A204.1 (cell line): ENCODE results near the gene EIF4E1B.
"Not testable (repeated sequence)": the region's sequence is repeated elsewhere in the genome, so short reads cannot be mapped to it uniquely, and the experiment has no call there.

Source experiments
- FAIRE-seq: peaks from 2 replicates; lab custom pipeline; 2012; peaks lifted over from hg19 to GRCh38; lab: Jason Lieb, UNC

Gene EIF4E1B, protein sequence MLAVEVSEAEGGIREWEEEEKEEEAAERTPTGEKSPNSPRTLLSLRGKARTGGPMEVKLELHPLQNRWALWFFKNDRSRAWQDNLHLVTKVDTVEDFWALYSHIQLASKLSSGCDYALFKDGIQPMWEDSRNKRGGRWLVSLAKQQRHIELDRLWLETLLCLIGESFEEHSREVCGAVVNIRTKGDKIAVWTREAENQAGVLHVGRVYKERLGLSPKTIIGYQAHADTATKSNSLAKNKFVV

DNA sequence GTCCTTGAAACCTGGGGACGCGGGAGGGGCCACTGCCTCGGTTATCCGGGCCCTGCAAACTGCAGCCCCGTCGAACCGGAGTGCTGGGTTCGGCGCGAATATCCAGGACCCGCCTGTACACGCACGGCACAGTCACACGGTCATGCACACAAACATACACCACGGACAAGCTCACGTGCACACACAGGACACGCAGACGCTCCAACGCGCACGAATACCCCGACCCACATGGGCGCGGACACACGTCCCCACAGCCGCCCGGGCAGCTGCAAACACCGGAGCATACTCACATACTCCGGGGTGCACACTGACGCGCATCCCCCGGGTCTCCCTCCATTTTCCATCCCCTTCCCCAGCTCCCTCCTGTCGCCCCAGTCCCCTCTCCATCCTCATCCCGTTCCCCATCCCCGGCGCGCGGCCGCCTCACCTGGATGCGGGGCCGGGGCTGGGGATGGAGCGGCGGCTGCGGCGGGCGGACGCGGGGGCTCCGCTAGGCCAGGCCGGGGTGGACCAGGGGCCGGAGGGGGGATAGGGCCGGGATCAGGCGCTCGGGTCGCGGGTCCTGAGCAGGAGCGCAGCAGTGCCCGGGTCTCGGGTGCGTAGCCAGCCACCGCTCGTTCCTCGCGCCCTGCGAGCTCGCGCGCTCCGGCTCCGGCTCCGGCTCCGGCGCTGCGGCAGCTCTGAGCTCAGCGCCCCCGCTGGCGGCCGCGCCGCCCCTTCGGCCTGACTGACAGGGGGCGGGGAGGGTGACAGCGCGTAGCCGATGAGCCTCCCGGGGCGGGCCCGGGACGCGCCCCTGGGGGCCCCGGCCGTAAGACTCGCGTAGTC is at the start of gene EIF4E1B, which contains the start of gene SNCB:
Gene EIF4E1B, plus strand, starts transcription at position 823 of the 828 bp plus-strand sequence. CDS start 12,113 bp downstream, outside the sequence.
Gene SNCB, minus strand, starts transcription at position 682 of the 828 bp plus-strand sequence. CDS start 880 bp downstream, outside the sequence.
- FAIRE-seq = no peak

DNA sequence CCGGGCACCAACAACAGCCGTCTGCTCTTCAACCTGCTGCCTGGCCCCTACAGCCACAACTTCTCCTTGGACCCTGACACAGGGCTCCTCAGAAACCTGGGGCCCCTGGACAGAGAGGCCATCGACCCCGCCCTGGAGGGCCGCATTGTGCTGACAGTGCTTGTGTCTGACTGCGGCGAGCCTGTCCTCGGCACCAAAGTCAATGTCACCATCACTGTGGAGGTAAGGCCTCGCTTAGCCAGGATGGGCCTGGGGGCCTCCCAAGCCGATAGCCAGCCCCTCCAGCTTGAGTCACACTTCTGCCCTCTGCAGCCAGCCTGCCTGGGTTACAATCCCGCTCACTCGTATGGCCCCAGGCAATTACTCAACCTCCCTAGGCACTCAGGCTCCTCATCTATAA is 49.1 kb upstream of the EIF4E1B start:
- FAIRE-seq = no peak

DNA sequence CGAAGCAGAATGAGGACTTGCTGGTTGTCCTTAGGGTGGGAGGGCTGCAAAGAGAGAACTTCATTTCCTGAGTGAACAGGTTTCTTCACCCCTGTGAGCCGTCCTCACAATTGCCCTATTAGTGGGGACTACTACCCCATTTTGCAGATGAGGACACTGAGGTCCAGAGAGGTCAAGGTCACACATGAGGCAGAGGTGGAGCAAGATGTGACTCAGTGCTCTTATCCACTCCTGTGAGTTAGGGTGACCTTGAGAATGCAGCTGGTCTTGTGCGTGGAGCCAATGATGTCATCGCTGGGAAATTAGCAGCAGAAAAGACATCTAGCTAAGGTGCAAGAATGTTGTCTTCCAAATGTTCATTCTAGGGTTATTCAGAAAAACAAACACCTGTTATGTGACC is 47.4 kb upstream of the EIF4E1B start:
- no peak for FAIRE-seq

DNA sequence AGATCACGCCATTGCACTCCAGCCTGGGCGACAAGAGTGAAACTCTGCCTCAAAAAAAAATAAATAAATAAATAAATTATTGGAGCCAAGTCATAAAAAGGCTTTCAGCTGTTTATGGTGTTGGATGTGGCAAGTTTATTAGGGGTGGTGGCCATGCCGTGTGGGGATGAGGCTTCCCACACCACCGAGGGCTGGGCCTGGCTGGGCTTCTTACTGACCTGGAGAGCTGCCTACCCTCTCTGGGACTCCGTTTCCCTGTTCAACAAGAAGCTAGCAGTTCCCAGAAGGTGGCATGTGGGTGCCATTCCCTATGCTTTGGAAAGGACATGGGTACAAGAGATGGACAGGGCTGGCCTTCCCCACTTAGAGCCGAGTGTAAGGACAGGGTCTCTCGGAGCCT is 43.1 kb upstream of the EIF4E1B start:
- FAIRE-seq = no peak

DNA sequence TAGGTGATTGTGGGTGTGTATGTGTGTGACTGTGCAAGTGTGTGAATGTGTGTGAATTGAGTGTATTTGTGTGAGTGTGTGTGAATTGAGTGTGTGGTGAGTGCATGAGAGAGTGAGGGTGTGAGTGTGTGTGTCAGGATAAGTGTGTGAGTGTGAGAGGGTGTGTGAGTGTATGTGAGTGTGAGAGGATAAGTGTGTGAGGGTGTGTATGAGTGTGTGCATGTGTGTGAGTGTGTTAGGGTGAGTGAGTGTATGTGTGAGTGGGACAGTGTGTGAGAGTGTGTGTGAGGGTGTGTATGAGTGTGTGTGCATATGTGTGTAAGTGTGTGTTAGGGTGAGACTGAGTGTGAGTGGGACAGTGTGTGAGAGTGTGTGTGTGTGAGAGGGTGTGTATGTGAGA is 42.2 kb upstream of the EIF4E1B start:
- FAIRE-seq = no peak

DNA sequence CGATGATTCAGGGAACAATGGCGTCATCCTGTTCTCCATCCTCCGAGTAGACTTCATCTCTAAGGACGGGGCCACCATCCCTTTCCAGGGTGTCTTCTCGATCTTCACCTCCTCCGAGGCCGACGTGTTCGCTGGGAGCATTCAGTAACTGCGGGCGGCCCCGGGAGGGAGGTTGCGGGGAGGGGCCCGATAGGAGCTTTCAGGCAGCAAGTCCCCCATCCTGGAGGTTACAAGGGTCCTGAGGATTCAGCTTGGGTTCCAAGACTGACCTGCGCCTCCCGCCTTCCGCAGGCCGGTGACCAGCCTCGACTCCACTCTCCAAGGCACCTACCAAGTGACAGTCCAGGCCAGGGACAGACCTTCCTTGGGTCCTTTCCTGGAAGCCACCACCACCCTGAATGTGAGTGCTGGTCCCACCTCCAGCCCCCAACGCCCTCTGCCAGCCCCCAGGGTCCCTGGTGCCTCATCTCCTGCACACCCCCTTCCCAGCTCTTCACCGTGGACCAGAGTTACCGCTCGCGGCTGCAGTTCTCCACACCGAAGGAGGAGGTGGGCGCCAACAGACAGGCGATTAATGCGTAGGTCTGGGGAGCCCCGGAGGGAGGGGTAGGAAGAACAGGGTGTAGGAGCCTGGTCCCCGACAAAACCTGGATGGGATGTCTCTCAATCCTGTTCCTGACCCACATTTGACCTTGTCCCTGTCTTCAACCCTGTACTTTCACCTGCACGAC is 41.3 kb upstream of the EIF4E1B start:
- no peak for FAIRE-seq

DNA sequence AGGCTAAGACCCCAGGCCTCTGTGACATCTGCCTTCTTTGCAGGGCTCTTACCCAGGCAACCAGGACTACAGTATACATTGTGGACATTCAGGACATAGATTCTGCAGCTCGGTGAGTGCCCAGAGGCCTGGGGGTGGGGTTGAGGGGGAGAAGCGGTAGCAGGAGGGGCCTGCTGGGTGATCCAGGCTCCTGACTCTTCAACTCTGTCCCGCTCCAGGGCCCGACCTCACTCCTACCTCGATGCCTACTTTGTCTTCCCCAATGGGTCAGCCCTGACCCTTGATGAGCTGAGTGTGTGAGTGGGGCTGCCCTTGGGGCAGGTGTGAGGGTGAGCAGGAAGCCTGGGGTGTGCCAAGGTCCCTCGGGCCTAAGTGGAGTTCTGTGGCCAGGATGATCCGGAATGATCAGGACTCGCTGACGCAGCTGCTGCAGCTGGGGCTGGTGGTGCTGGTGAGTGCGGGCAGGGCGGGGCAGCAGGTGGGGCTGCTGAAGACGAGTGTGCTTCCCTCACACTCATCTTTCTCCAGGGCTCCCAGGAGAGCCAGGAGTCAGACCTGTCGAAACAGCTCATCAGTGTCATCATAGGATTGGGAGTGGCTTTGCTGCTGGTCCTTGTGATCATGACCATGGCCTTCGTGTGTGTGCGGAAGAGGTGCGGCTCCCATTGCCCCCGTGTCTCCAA is 40.3 kb upstream of the EIF4E1B start:
- FAIRE-seq = no peak

DNA sequence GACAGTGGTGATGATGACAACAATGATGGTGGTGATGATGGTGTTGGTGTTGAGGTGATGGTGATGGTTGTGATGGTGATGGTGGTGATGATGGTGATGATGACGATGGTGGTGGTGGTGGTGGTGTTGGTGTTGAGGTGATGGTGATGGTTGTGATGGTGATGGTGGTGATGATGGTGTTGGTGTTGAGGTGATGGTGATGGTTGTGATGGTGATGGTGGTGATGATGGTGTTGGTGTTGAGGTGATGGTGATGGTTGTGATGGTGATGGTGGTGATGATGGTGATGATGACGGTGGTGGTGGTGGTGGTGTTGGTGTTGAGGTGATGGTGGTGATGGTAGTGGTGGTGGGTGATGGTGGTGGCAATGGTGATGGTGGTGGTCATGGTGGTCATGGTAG is 38.8 kb upstream of the EIF4E1B start:
- FAIRE-seq = not testable (repeated sequence)

DNA sequence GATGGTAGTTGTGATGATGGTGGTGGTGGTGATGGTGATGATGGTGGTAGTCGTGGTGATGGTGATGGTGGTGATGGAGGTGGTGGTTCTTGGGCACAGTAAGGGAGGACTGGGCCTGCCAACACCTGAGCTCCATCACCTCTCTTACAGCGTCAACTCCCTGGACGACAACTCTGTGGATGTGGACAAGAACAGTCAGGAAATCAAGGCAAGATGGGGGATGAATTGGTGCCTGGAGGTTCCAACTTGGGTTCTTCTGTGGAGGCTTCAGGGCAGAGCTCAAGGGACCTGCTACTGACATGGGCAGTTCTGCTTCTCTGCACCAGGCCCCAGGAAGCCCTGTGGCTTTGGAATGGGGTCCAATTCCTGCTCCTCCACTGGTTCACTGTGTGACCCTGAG is 37.9 kb upstream of the EIF4E1B start:
- no peak for FAIRE-seq

DNA sequence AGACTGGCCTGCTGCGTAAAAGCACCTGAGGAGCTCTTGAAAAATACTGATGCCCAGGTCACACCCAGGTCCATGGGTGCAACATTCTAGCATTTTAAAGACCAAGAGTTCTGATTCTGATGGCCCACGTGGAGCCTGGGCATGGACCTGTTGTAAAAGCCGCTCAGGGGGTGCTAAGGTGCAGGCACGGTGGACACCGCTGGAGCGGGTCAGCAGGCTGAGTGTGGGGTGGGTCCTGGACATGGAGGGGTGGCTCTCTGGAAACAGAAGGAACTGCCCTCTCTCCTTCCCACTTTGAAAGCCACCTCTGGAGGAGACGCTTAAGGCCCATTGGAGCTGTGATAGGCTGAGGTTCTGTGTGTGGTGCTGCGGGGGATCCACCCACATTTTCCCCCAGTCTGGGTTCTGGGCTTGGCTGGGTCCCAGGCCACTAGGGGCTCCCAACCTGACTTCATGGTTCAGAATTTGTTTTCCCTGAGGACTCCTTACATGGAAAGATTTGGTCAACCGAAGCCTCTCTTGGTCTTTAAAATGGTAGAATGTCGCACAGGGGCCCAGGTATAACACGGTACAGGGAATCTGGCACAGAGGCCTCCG is 37.1 kb upstream of the EIF4E1B start:
- FAIRE-seq = no peak

DNA sequence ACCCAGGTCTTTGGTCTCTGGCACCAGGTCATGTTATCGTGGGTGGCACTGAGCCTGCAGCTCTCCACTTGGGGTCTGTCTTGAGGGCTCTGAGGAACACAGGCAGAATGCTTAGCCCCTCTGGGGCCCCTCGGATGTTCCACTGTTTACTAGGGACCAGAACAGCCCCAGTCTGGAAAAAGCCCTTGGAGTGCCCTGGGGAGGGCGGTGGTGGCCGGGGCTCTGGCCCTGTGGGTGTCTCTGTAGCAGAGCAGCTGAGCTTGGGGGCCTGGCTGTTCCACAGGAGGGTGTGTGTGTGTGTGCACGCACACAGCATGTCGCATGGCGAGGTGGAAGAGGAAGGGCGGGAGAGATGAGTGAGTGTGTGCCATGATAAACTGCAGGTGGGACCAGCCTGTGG is 35.9 kb upstream of the EIF4E1B start:
- FAIRE-seq = no peak

DNA sequence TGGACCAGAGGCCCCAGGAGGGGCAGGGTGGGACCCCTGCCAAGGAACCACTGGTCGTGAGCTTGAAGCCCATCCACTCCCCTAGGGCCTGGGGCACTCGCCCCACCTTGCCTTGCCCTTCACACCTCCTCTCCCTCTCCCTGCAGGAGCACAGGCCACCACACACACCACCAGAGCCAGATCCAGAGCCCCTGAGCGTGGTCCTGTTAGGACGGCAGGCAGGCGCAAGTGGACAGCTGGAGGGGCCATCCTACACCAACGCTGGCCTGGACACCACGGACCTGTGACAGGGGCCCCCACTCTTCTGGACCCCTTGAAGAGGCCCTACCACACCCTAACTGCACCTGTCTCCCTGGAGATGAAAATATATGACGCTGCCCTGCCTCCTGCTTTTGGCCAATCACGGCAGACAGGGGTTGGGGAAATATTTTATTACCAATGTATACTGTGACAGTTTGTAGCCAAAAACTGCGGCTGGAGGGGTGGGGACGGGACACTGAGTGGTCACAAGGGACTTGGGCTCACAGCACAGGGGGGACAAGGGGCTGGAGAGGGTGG is 35.0 kb upstream of the EIF4E1B start:
- no peak for FAIRE-seq

DNA sequence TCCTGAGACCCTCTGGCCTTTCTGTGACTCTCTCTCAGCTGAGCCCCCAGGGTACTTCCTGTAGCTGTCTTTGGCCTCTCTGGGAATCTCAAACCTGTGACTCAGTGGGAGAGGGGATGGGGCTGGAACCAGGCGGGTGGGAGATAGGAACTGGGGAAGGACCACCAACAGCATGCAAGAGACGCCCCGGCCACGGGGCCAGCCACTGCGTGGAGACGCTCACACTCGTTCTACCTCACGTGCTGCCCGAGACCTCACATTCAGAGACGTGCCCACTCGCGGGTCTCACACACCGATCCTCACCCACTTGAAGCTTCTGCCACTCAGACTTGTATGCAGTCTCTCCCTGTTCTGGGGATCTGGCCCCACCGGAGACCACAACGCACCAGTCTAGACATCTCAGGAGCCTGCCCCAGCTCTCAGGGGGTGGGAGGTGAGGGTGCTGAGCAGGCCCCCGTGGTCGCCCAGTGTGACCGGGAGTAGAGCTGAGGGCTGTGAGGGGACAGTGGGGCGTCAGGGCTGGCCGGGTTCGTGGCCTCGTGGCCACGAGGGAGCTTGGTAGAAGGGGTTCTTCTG is 34.3 kb upstream of the EIF4E1B start:
- no peak for FAIRE-seq

DNA sequence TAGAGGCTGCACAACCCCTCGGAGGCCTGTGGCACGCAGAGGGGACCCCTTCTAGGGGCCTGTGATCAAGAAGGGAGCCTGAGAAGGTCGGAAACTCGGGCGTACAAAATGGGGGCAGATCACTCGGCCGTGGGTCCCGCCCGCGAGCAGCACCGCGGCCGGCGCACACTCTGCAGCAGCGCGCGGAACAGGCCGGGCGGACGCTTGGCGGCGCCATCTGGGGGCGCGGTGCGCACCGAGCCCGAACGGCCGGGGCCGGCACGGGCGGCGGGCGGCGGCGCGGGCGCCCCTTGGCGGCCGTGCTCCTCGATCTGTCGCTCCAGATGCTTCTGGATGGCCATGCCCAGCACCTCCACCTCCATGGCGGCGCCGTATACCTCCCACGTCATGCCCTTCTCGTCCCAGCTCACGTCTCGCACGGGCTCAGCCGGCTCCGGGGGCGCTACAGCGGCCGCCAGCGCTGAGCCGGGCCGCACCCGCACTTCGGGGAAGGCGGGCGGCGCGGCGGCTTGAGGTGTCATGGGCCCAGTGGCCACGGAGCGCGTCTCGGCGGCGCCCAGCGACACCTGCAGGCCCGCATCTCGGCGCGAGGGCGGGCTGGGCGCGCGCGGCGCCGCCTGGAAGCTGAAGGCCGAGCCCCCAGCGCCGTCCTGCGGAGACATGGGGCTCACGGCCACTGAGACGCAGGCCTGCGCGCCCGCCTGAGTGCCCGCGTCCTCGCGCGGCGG is 33.6 kb upstream of the EIF4E1B start:
- FAIRE-seq = no peak

DNA sequence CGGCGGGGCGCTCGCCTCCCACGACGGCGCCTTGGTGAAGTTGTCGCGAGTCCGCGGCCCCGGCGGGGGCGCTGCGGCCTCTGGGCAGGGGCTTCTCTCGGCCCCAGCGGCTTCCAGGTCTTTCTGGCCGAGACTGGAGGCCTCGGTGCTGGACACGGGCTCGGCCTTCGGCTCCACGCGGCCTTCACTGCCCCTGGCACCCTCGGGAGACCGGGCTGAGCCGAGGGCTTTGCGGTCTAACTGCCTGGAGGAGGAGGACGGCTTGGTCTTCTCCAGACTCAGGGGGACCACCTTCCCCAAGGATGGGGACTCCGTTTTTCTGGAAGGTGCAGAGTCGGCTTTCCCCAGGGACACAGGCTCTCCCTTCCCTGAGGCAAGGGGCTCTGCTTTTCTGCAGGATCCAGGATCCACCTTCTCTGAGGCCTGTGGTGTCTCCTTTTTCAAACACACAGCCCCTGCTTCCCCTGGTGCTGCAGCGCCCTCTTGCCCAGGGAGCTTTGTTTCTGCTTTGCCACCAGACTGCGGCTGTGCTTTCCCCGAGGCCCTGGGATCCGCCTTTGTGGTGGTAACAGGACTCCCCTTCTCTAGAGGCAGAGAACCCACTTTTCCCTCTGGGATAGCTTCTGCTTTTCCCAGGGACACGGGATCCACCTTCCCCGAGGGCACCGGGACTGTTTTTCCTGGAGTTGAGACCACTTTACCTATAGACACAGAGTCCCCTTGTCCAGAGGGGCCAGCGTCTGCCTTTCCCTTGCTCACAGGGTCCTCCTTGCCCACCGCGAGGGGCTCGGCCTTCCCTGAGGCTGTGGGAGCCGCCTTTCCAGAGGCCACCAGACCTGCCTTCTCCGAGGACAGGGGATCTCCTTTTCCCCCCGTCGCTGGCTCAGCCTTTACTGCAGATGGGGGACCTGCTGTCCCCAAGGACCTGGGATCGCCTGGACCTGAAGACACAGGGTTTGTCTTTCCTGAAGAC is 32.8 kb upstream of the EIF4E1B start:
- no peak for FAIRE-seq

DNA sequence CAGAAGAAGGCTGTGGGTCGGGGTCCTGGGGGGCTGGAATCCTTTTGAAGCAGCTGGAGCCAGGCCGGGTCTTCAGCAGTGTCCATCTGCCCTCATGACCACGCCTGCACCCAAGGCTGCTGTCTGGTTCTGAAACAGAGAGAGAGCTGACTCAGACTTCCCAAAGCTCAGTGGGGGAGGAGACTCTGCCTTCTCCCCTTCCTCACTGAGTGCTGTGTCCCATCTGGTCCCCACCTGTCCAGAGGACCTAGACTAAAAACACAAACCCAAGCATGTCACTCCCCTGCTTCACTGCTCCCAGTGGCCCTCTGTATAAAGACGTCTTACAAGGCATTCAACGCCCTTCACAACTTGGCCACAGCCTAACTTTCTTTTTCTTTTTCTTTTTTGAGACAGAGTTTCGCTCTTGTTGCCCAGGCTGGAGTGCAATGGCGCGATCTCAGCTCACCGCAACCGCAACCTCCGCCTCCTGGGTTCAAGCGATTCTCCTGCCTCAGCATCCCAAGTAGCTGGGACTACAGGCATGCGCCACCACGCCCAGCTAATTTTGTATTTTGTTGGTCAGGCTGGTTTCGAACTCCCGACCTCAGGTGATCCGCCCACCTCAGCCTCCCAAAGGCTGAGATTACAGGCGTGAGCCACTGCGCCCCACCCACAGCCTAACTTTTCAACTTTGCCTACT is 30.6 kb upstream of the EIF4E1B start:
- FAIRE-seq = not testable (repeated sequence)

DNA sequence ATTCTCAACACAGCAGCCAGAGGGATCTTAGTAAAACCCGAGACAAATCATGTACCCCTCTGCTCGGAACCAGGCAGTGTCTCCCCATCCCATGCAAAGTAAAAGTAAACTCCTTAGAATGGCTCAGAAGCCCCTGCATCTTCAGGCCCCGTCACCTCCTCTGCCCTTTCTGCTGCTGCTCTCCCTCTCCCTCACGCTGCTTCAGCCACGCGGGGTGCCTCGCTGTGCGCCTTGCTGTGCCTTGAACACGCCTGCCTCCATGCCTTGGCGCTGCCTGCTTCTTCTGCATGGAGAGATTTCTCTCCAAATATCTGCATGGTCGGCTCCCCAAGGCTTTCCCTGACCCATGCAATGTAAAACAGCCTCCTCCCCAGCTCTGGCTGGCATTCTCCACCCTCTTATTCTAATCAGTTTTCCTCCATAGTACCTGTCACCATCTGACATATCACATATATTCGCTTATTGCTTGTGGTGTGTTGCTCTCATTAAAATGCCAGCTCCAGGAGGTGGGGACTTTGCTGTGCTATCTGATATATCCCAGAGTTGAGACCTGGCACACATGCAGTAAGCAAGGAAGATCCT is 28.5 kb upstream of the EIF4E1B start:
- no peak for FAIRE-seq

DNA sequence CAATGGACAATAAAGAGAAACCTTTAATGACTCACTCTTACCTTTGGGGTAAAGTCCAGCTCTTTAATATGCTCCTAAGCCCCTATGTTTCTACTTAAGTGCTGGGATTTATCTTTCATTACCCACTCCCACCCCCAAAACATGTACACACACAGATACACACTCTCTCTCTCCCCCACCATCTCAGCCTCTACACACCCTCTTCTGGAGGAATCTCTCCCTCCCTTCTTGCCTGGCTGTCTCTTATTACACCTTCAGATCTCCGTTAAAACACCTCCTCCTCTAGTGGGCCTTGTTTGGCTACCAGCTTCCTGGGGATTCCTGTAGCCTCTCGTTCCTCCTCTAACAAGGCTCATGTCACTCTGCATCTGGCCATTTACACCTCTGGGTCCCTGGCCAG is 27.4 kb upstream of the EIF4E1B start:
- no peak for FAIRE-seq
